ENCODE results near the gene NOS1.
"Not testable (repeated sequence)": the region's sequence is repeated elsewhere in the genome, so short reads cannot be mapped to it uniquely, and the experiment has no call there.

The NOS1 gene

GRCh38 chr12:117361347-117361751, at the start of gene NOS1:
TSS of gene NOS1 (minus strand) at chr12:117361626. CDS start at chr12:117331069, 30,557 bp downstream.
- DNase-seq (ENCODE audit: low read depth in 3 of 3, low spot score in 1 of 3) = no peak

GRCh38 chr12:117409286-117409685, 47.9 kb upstream of the NOS1 start:
- no peak for DNase-seq (ENCODE audit: low read depth in 3 of 3, low spot score in 1 of 3)

- DNase-seq (ENCODE audit: low read depth in 3 of 3, low spot score in 1 of 3) = no peak
Observed at GRCh38 chr12:117408161-117408791, 46.9 kb upstream of the NOS1 start.

GRCh38 chr12:117404940-117405339, 43.5 kb upstream of the NOS1 start:
- DNase-seq (ENCODE audit: low read depth in 3 of 3, low spot score in 1 of 3) = no peak

GRCh38 chr12:117404203-117404853, 42.9 kb upstream of the NOS1 start:
- no peak for DNase-seq (ENCODE audit: low read depth in 3 of 3, low spot score in 1 of 3)

GRCh38 chr12:117403586-117404139, 42.2 kb upstream of the NOS1 start:
- DNase-seq (ENCODE audit: low read depth in 3 of 3, low spot score in 1 of 3) = no peak

- no peak for DNase-seq (ENCODE audit: low read depth in 3 of 3, low spot score in 1 of 3)
Observed at GRCh38 chr12:117402363-117402762, 40.9 kb upstream of the NOS1 start.

- DNase-seq (ENCODE audit: low read depth in 3 of 3, low spot score in 1 of 3) = no peak
Observed at GRCh38 chr12:117400912-117401311, 39.5 kb upstream of the NOS1 start.

GRCh38 chr12:117398482-117398881, 37.1 kb upstream of the NOS1 start:
- not testable (repeated sequence) for DNase-seq (ENCODE audit: low read depth in 3 of 3, low spot score in 1 of 3)

GRCh38 chr12:117395766-117396165, 34.3 kb upstream of the NOS1 start:
- DNase-seq (ENCODE audit: low read depth in 3 of 3, low spot score in 1 of 3) = no peak

GRCh38 chr12:117394491-117394890, 33.1 kb upstream of the NOS1 start:
- no peak for DNase-seq (ENCODE audit: low read depth in 3 of 3, low spot score in 1 of 3)

- no peak for DNase-seq (ENCODE audit: low read depth in 3 of 3, low spot score in 1 of 3)
Observed at GRCh38 chr12:117393656-117394055, 32.2 kb upstream of the NOS1 start.

- DNase-seq (ENCODE audit: low read depth in 3 of 3, low spot score in 1 of 3) = no peak
Observed at GRCh38 chr12:117390866-117391265, 29.4 kb upstream of the NOS1 start.

GRCh38 chr12:117388951-117389446, 27.6 kb upstream of the NOS1 start:
- DNase-seq (ENCODE audit: low read depth in 3 of 3, low spot score in 1 of 3) = no peak

GRCh38 chr12:117387832-117388231, 26.4 kb upstream of the NOS1 start:
- no peak for DNase-seq (ENCODE audit: low read depth in 3 of 3, low spot score in 1 of 3)

GRCh38 chr12:117384735-117385134, 23.3 kb upstream of the NOS1 start:
- no peak for DNase-seq (ENCODE audit: low read depth in 3 of 3, low spot score in 1 of 3)

GRCh38 chr12:117380083-117380482, 18.7 kb upstream of the NOS1 start:
- DNase-seq (ENCODE audit: low read depth in 3 of 3, low spot score in 1 of 3) = no peak

GRCh38 chr12:117377758-117378157, 16.3 kb upstream of the NOS1 start:
- DNase-seq (ENCODE audit: low read depth in 3 of 3, low spot score in 1 of 3) = no peak

GRCh38 chr12:117370588-117370987, 9.2 kb upstream of the NOS1 start:
- DNase-seq (ENCODE audit: low read depth in 3 of 3, low spot score in 1 of 3) = no peak

GRCh38 chr12:117370000-117370399, 8.6 kb upstream of the NOS1 start:
- not testable (repeated sequence) for DNase-seq (ENCODE audit: low read depth in 3 of 3, low spot score in 1 of 3)

GRCh38 chr12:117367006-117367638, 5.7 kb upstream of the NOS1 start:
- DNase-seq (ENCODE audit: low read depth in 3 of 3, low spot score in 1 of 3) = peak in 1 of 3 donors; percentile 5

GRCh38 chr12:117365049-117365616, 3.7 kb upstream of the NOS1 start:
- DNase-seq (ENCODE audit: low read depth in 3 of 3, low spot score in 1 of 3) = no peak
